ENCODE results near the gene OR13C4. TPM values are rescaled to one million over a fixed set of nuclear protein-coding genes. Genes with fewer than 3 reads are reported as not detected.

OR13C4 gene
- total RNA-seq, 2 donors from 2014 or later = not detected

DNA sequence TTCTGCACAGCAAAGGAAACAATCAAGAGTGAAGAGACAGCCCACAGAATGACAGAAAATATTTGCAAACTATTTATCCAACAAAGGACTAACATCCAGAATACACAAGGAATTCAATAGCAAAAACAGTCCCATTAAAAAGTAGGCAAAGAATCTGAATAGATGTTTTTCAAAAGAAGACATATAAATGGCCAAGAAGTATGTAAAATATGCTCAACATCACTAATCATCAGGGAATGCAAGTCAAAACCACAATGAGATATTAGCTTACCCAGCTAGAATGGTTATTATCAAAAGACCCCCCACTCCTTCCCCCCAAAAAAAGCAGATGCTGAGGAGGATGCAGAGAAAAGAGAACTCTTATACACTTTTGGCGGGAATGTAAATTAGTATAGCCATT lies 28.5 kb upstream of the OR13C4 start:
- H3K4me1 Mint-ChIP-seq = peaks cover 3% of the 10 kb centered on the region

DNA sequence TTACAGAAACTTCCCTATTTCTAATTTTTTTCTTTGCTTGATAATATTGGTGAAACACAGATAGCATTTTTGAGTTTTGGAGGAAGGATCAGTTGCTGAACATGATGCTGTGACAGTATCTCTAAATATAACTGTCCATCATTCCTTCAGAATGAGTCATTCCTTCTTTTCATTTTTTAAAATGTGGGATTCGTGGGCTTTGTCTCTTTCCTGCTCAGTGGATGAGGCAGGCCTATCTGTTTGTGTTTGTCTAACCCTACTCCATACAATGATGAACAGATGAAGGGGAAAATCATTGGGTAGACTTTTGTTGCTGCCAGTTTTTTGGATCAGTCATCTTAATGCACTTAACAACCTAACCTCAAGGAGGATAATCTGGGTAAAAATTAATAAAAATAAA lies 26.3 kb upstream of the OR13C4 start:
- Mint-ChIP-seq H3K27ac (no peak overlapping the region), H3K4me3 (no peak overlapping the region), H3K27me3 (ENCODE audit: insufficient read depth) (no peaks in the 10 kb centered on the region), H3K9me3 (peaks cover 5% of the 10 kb centered on the region), H3K36me3 (ENCODE audit: low read depth) (no peaks in the 10 kb centered on the region), H3K4me1 (peaks cover 3% of the 10 kb centered on the region)
- no peak overlapping the region for H3K4me3 ChIP-seq (ENCODE audit: low read length)
- 88% methylated on average over 1 of the region's 1 CpG; no CpG with 5 or more reads in 1 of the 2 experiments for WGBS, 2 experiments (ENCODE audit: insufficient coverage in 1 of 2, insufficient read length in 1 of 2)
- DNase-seq = no peak
- H3K27ac ChIP-seq (ENCODE audit: low read depth, low read length) = no peak overlapping the region
- H3K36me3 ChIP-seq (ENCODE audit: control insufficient read depth, insufficient read depth, low read length) = no peaks in the 10 kb centered on the region
- H3K4me1 ChIP-seq (ENCODE audit: control insufficient read depth, insufficient read depth, low read length) = no peaks in the 10 kb centered on the region
- H3K9ac ChIP-seq (ENCODE audit: extremely low read depth, low read length, poor library complexity, severe bottlenecking) = no peak overlapping the region
- no peaks in the 10 kb centered on the region for H3K9me3 ChIP-seq (ENCODE audit: control insufficient read depth, low read length)
- H3K27me3 ChIP-seq (ENCODE audit: control insufficient read depth, insufficient read depth, low read length, poor library complexity, severe bottlenecking) = no peaks in the 10 kb centered on the region
- TF ChIP-seq, protein P1, sequence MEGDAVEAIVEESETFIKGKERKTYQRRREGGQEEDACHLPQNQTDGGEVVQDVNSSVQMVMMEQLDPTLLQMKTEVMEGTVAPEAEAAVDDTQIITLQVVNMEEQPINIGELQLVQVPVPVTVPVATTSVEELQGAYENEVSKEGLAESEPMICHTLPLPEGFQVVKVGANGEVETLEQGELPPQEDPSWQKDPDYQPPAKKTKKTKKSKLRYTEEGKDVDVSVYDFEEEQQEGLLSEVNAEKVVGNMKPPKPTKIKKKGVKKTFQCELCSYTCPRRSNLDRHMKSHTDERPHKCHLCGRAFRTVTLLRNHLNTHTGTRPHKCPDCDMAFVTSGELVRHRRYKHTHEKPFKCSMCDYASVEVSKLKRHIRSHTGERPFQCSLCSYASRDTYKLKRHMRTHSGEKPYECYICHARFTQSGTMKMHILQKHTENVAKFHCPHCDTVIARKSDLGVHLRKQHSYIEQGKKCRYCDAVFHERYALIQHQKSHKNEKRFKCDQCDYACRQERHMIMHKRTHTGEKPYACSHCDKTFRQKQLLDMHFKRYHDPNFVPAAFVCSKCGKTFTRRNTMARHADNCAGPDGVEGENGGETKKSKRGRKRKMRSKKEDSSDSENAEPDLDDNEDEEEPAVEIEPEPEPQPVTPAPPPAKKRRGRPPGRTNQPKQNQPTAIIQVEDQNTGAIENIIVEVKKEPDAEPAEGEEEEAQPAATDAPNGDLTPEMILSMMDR (conservative IDR thresholded peaks at IDR 0.05) = no peak

More for the DNA sequence above, 28.5 kb upstream of the OR13C4 start:
- H3K27ac Mint-ChIP-seq = no peak overlapping the region
- Histone ChIP-seq H3K4me1 (ENCODE audit: control insufficient read depth, insufficient read depth, low read length) (no peaks in the 10 kb centered on the region), H3K9me3 (ENCODE audit: control insufficient read depth, low read length) (no peaks in the 10 kb centered on the region), H3K4me3 (ENCODE audit: low read length) (no peak overlapping the region), H3K27ac (ENCODE audit: low read depth, low read length) (no peak overlapping the region), H3K27me3 (ENCODE audit: control insufficient read depth, insufficient read depth, low read length, poor library complexity, severe bottlenecking) (no peaks in the 10 kb centered on the region), H3K36me3 (ENCODE audit: control insufficient read depth, insufficient read depth, low read length) (no peaks in the 10 kb centered on the region), H3K9ac (ENCODE audit: extremely low read depth, low read length, poor library complexity, severe bottlenecking) (no peak overlapping the region)
- H3K27me3 Mint-ChIP-seq (ENCODE audit: insufficient read depth) = no peaks in the 10 kb centered on the region
- peaks cover 14% of the 10 kb centered on the region for H3K9me3 Mint-ChIP-seq
- no peak overlapping the region for H3K4me3 Mint-ChIP-seq
- TF ChIP-seq, protein P1 (conservative IDR thresholded peaks at IDR 0.05) = no peak
- no peaks in the 10 kb centered on the region for H3K36me3 Mint-ChIP-seq (ENCODE audit: low read depth)
- DNase-seq = no peak
- WGBS, 2 experiments (ENCODE audit: insufficient coverage in 1 of 2, insufficient read length in 1 of 2) = no CpG with 5 or more reads among the region's 1 CpG

DNA sequence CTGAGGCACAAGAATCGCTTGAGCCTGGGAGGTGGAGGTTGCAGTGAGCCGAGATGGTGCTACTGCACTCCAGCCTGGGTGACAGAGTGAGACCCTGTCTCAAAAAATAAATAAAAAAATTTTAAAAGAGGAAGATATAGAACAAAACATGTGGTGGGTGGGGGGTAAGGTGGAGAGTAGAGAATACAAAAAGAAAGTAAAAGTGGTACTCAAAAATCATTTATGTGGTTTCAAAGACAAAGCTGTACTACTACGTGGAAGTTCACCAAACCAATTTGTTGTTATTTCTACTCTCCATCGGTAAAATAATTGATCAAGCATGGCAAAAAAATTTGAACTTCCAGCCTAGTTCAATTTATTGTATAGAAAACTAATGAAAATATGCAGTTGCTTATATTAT lies 17.6 kb upstream of the OR13C4 start:
- H3K27me3 Mint-ChIP-seq (ENCODE audit: insufficient read depth) = no peaks in the 10 kb centered on the region
- Histone ChIP-seq H3K9ac (ENCODE audit: extremely low read depth, low read length, poor library complexity, severe bottlenecking) (no peak overlapping the region), H3K36me3 (ENCODE audit: control insufficient read depth, insufficient read depth, low read length) (no peaks in the 10 kb centered on the region), H3K4me3 (ENCODE audit: low read length) (no peak overlapping the region), H3K4me1 (ENCODE audit: control insufficient read depth, insufficient read depth, low read length) (no peaks in the 10 kb centered on the region), H3K27me3 (ENCODE audit: control insufficient read depth, insufficient read depth, low read length, poor library complexity, severe bottlenecking) (no peaks in the 10 kb centered on the region), H3K27ac (ENCODE audit: low read depth, low read length) (no peak overlapping the region), H3K9me3 (ENCODE audit: control insufficient read depth, low read length) (no peaks in the 10 kb centered on the region)
- no peaks in the 10 kb centered on the region for H3K36me3 Mint-ChIP-seq (ENCODE audit: low read depth)
- no peak for DNase-seq
- H3K4me1 Mint-ChIP-seq = no peaks in the 10 kb centered on the region
- TF ChIP-seq, protein P1 (conservative IDR thresholded peaks at IDR 0.05) = no peak
- H3K9me3 Mint-ChIP-seq = no peaks in the 10 kb centered on the region
- H3K4me3 Mint-ChIP-seq = no peak overlapping the region
- 82 to 91% methylated on average over 3 to 4 of the region's 4 CpGs for WGBS, 2 experiments (ENCODE audit: insufficient coverage in 1 of 2, insufficient read length in 1 of 2)
- no peak overlapping the region for H3K27ac Mint-ChIP-seq
